ENCODE measurements around the gene TFAP2C. TPM values are rescaled to one million over a fixed set of nuclear protein-coding genes. Genes with fewer than 3 reads are reported as not detected.
A peak's percentile ranks its signal among the peaks of the same experiment; 100 is the strongest.

Gene TFAP2C
- total RNA-seq, 1 donor, result under 0.01 TPM

DNA sequence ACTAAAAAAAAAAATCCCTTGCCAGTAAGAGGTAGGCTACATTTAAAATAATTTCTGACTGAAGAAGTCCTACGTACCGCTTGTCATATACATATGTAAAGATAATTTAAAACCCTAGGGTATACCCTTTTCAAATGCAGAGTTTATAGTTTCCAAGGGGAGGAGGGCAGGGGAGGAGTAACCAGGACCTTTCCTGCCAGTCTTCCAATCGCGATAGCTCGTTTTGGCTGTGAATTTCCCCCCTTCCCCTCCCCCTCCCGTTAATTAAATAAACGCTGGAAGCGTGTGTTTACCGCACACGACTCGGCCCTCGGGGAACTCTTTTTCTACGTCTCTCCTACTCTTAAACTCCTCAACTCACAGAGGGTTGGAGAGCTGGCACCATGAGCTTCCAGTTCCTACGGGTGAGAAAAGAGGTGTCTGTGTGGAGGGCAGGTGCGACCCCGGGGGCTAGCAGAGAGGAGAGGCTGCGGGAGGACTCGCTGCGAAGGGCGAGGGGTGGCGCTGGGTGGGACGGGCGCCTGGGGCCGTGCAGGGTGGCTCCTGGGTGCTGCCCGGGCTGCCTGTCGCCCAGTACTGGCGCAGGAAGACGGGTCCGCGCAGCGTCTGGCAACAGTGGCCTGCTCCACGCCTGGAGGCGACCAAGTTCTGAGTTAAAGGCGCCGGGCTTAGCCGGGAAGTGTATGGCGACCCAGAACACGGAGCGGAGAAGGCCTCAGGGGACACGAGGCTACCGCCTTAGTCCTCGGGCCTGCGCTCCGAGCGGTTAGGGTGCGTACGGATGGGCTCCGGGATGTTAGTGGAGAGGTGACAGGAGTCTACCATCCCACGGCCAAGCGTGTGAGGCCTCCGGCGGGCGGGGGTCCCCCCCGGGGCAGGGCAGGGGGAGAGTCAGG, 4.1 kb upstream of the TFAP2C start:
- H3K4me1 ChIP-seq (ENCODE audit: insufficient read depth, low read length), result no peaks in the 10 kb centered on the region
- H3K79me2 ChIP-seq (ENCODE audit: insufficient read depth, low read length), result no peaks in the 10 kb centered on the region
- no peaks in the 10 kb centered on the region for H3K36me3 ChIP-seq (ENCODE audit: insufficient read depth, low read length)
- H3K9me3 ChIP-seq (ENCODE audit: low read depth, low read length), result no peaks in the 10 kb centered on the region
- no peak overlapping the region for H3K4me2 ChIP-seq (ENCODE audit: insufficient read depth, low read length)
- H4K20me1 ChIP-seq (ENCODE audit: insufficient read depth, low read length), result no peaks in the 10 kb centered on the region
- H3K4me3 ChIP-seq (ENCODE audit: insufficient read depth, low read length), result no peak overlapping the region
- TF ChIP-seq, protein P1, sequence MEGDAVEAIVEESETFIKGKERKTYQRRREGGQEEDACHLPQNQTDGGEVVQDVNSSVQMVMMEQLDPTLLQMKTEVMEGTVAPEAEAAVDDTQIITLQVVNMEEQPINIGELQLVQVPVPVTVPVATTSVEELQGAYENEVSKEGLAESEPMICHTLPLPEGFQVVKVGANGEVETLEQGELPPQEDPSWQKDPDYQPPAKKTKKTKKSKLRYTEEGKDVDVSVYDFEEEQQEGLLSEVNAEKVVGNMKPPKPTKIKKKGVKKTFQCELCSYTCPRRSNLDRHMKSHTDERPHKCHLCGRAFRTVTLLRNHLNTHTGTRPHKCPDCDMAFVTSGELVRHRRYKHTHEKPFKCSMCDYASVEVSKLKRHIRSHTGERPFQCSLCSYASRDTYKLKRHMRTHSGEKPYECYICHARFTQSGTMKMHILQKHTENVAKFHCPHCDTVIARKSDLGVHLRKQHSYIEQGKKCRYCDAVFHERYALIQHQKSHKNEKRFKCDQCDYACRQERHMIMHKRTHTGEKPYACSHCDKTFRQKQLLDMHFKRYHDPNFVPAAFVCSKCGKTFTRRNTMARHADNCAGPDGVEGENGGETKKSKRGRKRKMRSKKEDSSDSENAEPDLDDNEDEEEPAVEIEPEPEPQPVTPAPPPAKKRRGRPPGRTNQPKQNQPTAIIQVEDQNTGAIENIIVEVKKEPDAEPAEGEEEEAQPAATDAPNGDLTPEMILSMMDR (IDR thresholded peaks at IDR 0.05; ENCODE audit: extremely low read depth, low read depth, low read length), result no peak
- no peak overlapping the region for H3K27ac ChIP-seq (ENCODE audit: low read depth, low read length)
- H3K27me3 ChIP-seq (ENCODE audit: insufficient read depth, low read length), result peaks cover 61% of the 10 kb centered on the region
- no peak overlapping the region for H2AFZ ChIP-seq (ENCODE audit: low read length)
- DNase-seq (ENCODE audit: insufficient read length, low spot score, missing footprints), result peak; percentile 81

DNA sequence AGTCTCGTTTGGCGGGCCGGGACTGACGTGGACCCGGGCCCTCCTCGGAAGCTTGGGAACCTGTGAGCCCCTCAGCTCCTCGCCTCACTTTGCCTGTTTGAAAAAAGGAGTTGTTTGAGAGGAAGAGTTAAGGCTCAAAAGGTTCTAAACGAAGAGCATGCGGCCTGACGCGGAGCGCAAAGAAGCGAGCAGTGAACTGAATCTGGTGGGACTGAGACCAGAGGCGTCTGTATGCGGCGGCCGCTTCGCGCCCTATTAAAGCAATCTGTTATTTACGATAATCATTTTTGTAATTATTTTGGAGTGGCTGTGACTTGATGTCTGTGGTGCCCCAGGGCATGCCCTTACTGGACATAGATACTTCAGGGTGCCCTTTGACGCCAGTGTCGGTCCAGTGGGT, 3.3 kb upstream of the TFAP2C start:
- no peak overlapping the region for H3K4me3 ChIP-seq (ENCODE audit: insufficient read depth, low read length)
- no peak overlapping the region for H3K4me2 ChIP-seq (ENCODE audit: insufficient read depth, low read length)

DNA sequence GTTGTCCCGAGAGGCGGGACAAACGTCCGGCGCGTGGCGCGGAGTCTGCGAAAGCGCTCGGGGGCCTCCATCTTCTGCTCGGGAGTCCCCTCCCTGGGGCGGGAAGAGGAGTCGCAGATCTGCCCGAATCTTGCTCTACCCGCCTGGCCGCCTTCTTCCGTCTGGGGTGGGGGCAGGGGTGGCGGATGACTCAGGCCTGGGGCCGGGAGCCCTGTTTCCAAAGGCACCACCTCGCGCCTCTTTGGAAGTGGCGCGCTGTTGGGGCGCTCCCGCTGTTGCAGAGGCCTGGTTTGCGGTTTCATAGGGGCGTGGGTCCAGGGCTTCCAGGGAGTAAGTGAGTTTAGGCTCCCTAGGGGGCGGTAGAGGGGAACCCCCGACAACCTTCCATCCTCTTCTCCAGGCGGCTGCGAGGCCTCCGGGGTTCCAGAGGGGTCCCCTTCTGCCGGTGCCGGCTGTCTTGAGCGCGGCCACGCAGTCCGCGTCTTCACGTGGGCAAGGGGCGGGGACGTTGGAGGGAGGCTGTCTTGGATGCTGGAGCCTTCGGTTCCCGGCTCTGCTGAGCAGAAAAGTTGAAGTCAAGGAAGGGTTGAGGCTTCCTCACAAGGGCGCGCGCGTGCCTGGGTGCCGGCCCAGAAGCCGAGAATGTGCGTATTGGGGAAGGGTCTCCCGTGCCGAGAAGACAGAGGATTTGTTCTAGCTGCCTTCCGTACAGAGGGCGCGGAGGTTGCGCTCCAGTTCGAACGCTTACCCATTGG, 2.6 kb upstream of the TFAP2C start:
- H3K36me3 ChIP-seq (ENCODE audit: insufficient read depth, low read length), result no peaks in the 10 kb centered on the region
- H4K20me1 ChIP-seq (ENCODE audit: insufficient read depth, low read length), result no peaks in the 10 kb centered on the region
- TF ChIP-seq, protein P1 (IDR thresholded peaks at IDR 0.05; ENCODE audit: extremely low read depth, low read depth, low read length), result no peak
- H3K27me3 ChIP-seq (ENCODE audit: insufficient read depth, low read length), result peaks cover 76% of the 10 kb centered on the region
- H3K79me2 ChIP-seq (ENCODE audit: insufficient read depth, low read length), result no peaks in the 10 kb centered on the region
- DNase-seq (ENCODE audit: insufficient read length, low spot score, missing footprints), result peak; percentile 88
- H3K4me3 ChIP-seq (ENCODE audit: insufficient read depth, low read length), result no peak overlapping the region
- no peaks in the 10 kb centered on the region for H3K4me1 ChIP-seq (ENCODE audit: insufficient read depth, low read length)
- H3K9me3 ChIP-seq (ENCODE audit: low read depth, low read length), result no peaks in the 10 kb centered on the region
- H3K27ac ChIP-seq (ENCODE audit: low read depth, low read length), result no peak overlapping the region
- H3K4me2 ChIP-seq (ENCODE audit: insufficient read depth, low read length), result no peak overlapping the region
- no peak overlapping the region for H2AFZ ChIP-seq (ENCODE audit: low read length)

More for the DNA sequence above, 3.3 kb upstream of the TFAP2C start:
- H3K27ac ChIP-seq (ENCODE audit: low read depth, low read length), result no peak overlapping the region
- H2AFZ ChIP-seq (ENCODE audit: low read length), result no peak overlapping the region
- TF ChIP-seq, protein P1 (IDR thresholded peaks at IDR 0.05; ENCODE audit: extremely low read depth, low read depth, low read length), result no peak
- H3K79me2 ChIP-seq (ENCODE audit: insufficient read depth, low read length), result no peaks in the 10 kb centered on the region
- DNase-seq (ENCODE audit: insufficient read length, low spot score, missing footprints), result peak; percentile 87
- H4K20me1 ChIP-seq (ENCODE audit: insufficient read depth, low read length), result no peaks in the 10 kb centered on the region
- no peaks in the 10 kb centered on the region for H3K4me1 ChIP-seq (ENCODE audit: insufficient read depth, low read length)
- H3K9me3 ChIP-seq (ENCODE audit: low read depth, low read length), result no peaks in the 10 kb centered on the region
- H3K27me3 ChIP-seq (ENCODE audit: insufficient read depth, low read length), result peaks cover 69% of the 10 kb centered on the region
- H3K36me3 ChIP-seq (ENCODE audit: insufficient read depth, low read length), result no peaks in the 10 kb centered on the region

Data from osteoblast (primary cell).